IMR-90 (cell line): ENCODE data around the gene PROX2. TPM values are rescaled to one million over a fixed set of nuclear protein-coding genes. Genes with fewer than 3 reads are reported as not detected.

Source experiments
- ATAC-seq: fragments of 200-7000 bp; cut with Tn5 transposase; 2 replicates; pipeline ENCODE4 v1.9.1; 2020; ENCODE audit warnings: low read depth, mild to moderate bottlenecking, moderate library complexity
- BruUV-seq: library from RNA; stranded (reverse); fragments of 400-500 nt; replicated peaks from 2 replicates; lab custom pipeline; 2021; lab: Mats Ljungman, UMichigan
- CTCF ChIA-PET: fragments of 300-600 bp; formaldehyde crosslinking; extraction: SDS; loops from one replicate; lab custom pipeline; 2021; ENCODE audit warnings: antibody characterized with exemption; lab: Yijun Ruan, JAX
- POLR2A ChIA-PET: fragments of 300-600 bp; sonication (Branson Sonifier 250); formaldehyde crosslinking; loops from one replicate; lab custom pipeline; 2022; ENCODE audit warnings: antibody characterized with exemption; ENCODE audit not compliant: unreplicated experiment; lab: Charles Lee
- DNase-seq: peaks from one replicate; pipeline ENCODE4 v3.0.0; 2013
- H2AFZ ChIP-seq: replicated peaks from 2 replicates; pipeline ENCODE3; 2013; ENCODE audit warnings: low read length, mild to moderate bottlenecking; ENCODE audit not compliant: poor library complexity
- H2AK5ac ChIP-seq: 2 replicates; pipeline ENCODE4 v1.6.1; 2013; ENCODE audit warnings: low read depth, low read length, inconsistent platforms
- H2AK9ac ChIP-seq: replicated peaks from 2 replicates; pipeline ENCODE3; 2013; ENCODE audit warnings: mild to moderate bottlenecking, low read depth, low read length, moderate library complexity; ENCODE audit not compliant: poor library complexity
- H2BK120ac ChIP-seq: 2 replicates; pipeline ENCODE4 v1.6.1; 2013; ENCODE audit warnings: low read depth, low read length, inconsistent platforms
- H2BK15ac ChIP-seq: 3 replicates; pipeline ENCODE4 v1.6.1; 2013; ENCODE audit warnings: low read depth, low read length, inconsistent platforms
- H2BK20ac ChIP-seq: 2 replicates; pipeline ENCODE4 v1.6.1; 2013; ENCODE audit warnings: low read depth, mild to moderate bottlenecking, inconsistent platforms, low read length, moderate library complexity
- H2BK5ac ChIP-seq: 2 replicates; pipeline ENCODE4 v1.6.1; 2013; ENCODE audit warnings: mild to moderate bottlenecking, low read depth, low read length, inconsistent platforms; ENCODE audit not compliant: poor library complexity, severe bottlenecking
- H3K14ac ChIP-seq: replicated peaks from 2 replicates; pipeline ENCODE4 v1.6.1; 2013; ENCODE audit warnings: low read depth, low read length, inconsistent platforms
- H3K18ac ChIP-seq: 2 replicates; pipeline ENCODE4 v1.6.1; 2013; ENCODE audit warnings: low read depth, low read length, control low read depth
- H3K23ac ChIP-seq: 2 replicates; pipeline ENCODE4 v1.6.1; 2013; ENCODE audit warnings: low read depth, low read length, inconsistent platforms
- H3K27ac ChIP-seq: 2 replicates; pipeline ENCODE4 v1.5.1; 2013; ENCODE audit warnings: mild to moderate bottlenecking, control low read depth, low read length; ENCODE audit not compliant: insufficient read depth
- H3K27me3 ChIP-seq: 2 replicates; pipeline ENCODE4 v1.6.1; 2013; ENCODE audit warnings: low read length; ENCODE audit not compliant: control insufficient read depth, insufficient read depth
- H3K36me3 ChIP-seq: 2 replicates; pipeline ENCODE4 v1.6.1; 2013; ENCODE audit warnings: low read length, mixed read lengths; ENCODE audit not compliant: control insufficient read depth, insufficient read depth
- H3K4ac ChIP-seq: 2 replicates; pipeline ENCODE4 v1.6.1; 2013; ENCODE audit warnings: low read depth, low read length, inconsistent platforms
- H3K4me1 ChIP-seq: 2 replicates; pipeline ENCODE4 v1.6.1; 2013; ENCODE audit warnings: low read length, mixed read lengths; ENCODE audit not compliant: control insufficient read depth, insufficient read depth
- H3K4me2 ChIP-seq: 2 replicates; pipeline ENCODE4 v1.6.1; 2013; ENCODE audit warnings: low read depth, mild to moderate bottlenecking, control low read depth, low read length, moderate library complexity
- H3K4me3 ChIP-seq: 2 replicates; pipeline ENCODE4 v1.5.1; 2013; ENCODE audit warnings: low read depth, mild to moderate bottlenecking, control low read depth, low read length, moderate library complexity; ENCODE audit not compliant: insufficient read depth
- H3K56ac ChIP-seq: 2 replicates; pipeline ENCODE4 v1.6.1; 2013; ENCODE audit warnings: low read length, inconsistent platforms; ENCODE audit not compliant: insufficient read depth; ENCODE audit errors: extremely low read depth
- H3K79me1 ChIP-seq, 2 experiments: 2 replicates each; pipeline ENCODE4 v1.6.1; 2013; ENCODE audit warnings: low read length in 2 of 2, inconsistent platforms in 1 of 2, low read depth in 1 of 2
- H3K9ac ChIP-seq: 2 replicates; pipeline ENCODE4 v1.6.1; 2013; ENCODE audit warnings: low read depth, low read length, control low read depth
- H3K9me1 ChIP-seq: 2 replicates; pipeline ENCODE4 v1.6.1; 2013; ENCODE audit warnings: low read length, inconsistent platforms; ENCODE audit not compliant: insufficient read depth
- H3K9me3 ChIP-seq: 2 replicates; pipeline ENCODE4 v1.6.1; 2013; ENCODE audit warnings: low read length; ENCODE audit not compliant: control insufficient read depth, insufficient read depth
- H4K20me1 ChIP-seq: 2 replicates; pipeline ENCODE4 v1.6.1; 2013; ENCODE audit warnings: low read length, inconsistent platforms; ENCODE audit not compliant: insufficient read depth
- H4K5ac ChIP-seq: 2 replicates; pipeline ENCODE4 v1.6.1; 2013; ENCODE audit warnings: mild to moderate bottlenecking, low read depth, low read length, control low read depth
- H4K8ac ChIP-seq, 2 experiments: 2 replicates each; pipeline ENCODE4 v1.6.1; 2013; ENCODE audit warnings: low read depth in 2 of 2, low read length in 2 of 2, control low read depth in 1 of 2, inconsistent platforms in 1 of 2
- H4K91ac ChIP-seq: 2 replicates; pipeline ENCODE4 v1.6.1; 2013; ENCODE audit warnings: low read depth, low read length, inconsistent platforms; ENCODE audit not compliant: insufficient read depth
- BHLHE40 ChIP-seq: fragments of 150-350 bp; IDR thresholded peaks from 2 replicates; pipeline ENCODE4 v1.6.1; 2016; ENCODE audit warnings: mild to moderate bottlenecking, low read depth, low read length
- WGBS, 2 experiments: methylation state at CpG; one replicate each; pipeline versions ENCODE4 v1.1.5 to v1.1.7; 2013; ENCODE audit warnings: missing lambda C conversion rate in 2 of 2; ENCODE audit not compliant: insufficient read length in 1 of 2; ENCODE audit errors: extremely low coverage in 2 of 2; 5-methylcytosine and 5-hydroxymethylcytosine counted together
- dilution Hi-C: fragments of 300-500 bp; cut with HindIII; formaldehyde crosslinking; loops from one replicate; pipeline ENCODE4 v1.14.3; 2018; ENCODE audit warnings: low sequenced_read_pairs; ENCODE audit not compliant: unreplicated experiment
- in situ Hi-C: fragments of 300-500 bp; cut with MboI; formaldehyde crosslinking; loops from 3 replicates; pipeline ENCODE4 v1.14.3; 2019; ENCODE audit warnings: low sequenced_read_pairs, inconsistent platforms, mixed read lengths
- intact Hi-C: fragments of 100-400 bp; cut with micrococcal nuclease; formaldehyde crosslinking; loops from 2 replicates; pipeline ENCODE4 v1.10.0; 2022
- polyA plus RNA-seq, 3 experiments: library from polyadenylated mRNA; depleted of rRNA; stranded (reverse); fragments of >200 nt; gene quantifications; 2 replicates each; pipeline ENCODE4 v1.2.3, GENCODE V29; 2012; ENCODE audit warnings: low replicate concordance in 1 of 3
- total RNA-seq: library from RNA; depleted of rRNA; stranded (reverse); fragments of >200 nt; gene quantifications from 2 replicates; pipeline ENCODE4 v1.2.3, GENCODE V29; 2012
- TF ChIP-seq, protein P1 (sequence below): conservative IDR thresholded peaks from 2 replicates; pipeline ENCODE4 v1.5.1; 2012; ENCODE audit warnings: mild to moderate bottlenecking, low read depth, low read length, improper control_type of control experiment

Gene PROX2
- total and polyA plus RNA-seq, 2 of the 4 experiments (the other 2 are of a cell fraction): not detected

GRCh38 chr14:74829251-74829650 is 46.7 kb downstream of the PROX2 start:
- H3K36me3 ChIP-seq: peaks cover 16% of the 10 kb centered on the region
- 0 out of 2 replicates have a peak overlapping the region, but pooled peaks have one; percentile 35 for H3K4ac ChIP-seq
- no peak overlapping the region for H3K56ac ChIP-seq
- no peak overlapping the region for H4K91ac ChIP-seq
- H2BK15ac ChIP-seq: no peak overlapping the region
- TF ChIP-seq, protein P1, sequence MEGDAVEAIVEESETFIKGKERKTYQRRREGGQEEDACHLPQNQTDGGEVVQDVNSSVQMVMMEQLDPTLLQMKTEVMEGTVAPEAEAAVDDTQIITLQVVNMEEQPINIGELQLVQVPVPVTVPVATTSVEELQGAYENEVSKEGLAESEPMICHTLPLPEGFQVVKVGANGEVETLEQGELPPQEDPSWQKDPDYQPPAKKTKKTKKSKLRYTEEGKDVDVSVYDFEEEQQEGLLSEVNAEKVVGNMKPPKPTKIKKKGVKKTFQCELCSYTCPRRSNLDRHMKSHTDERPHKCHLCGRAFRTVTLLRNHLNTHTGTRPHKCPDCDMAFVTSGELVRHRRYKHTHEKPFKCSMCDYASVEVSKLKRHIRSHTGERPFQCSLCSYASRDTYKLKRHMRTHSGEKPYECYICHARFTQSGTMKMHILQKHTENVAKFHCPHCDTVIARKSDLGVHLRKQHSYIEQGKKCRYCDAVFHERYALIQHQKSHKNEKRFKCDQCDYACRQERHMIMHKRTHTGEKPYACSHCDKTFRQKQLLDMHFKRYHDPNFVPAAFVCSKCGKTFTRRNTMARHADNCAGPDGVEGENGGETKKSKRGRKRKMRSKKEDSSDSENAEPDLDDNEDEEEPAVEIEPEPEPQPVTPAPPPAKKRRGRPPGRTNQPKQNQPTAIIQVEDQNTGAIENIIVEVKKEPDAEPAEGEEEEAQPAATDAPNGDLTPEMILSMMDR: no peak
- no peak for TF ChIP-seq BHLHE40
- 90% methylated on average over 3 of the region's 5 CpGs; no CpG with 5 or more reads in 1 of the 2 experiments for WGBS, 2 experiments
- no peak for ATAC-seq
- H2BK5ac ChIP-seq: no peak overlapping the region
- no peaks in the 10 kb centered on the region for H3K9me3 ChIP-seq
- no peak overlapping the region for H3K4me2 ChIP-seq
- H4K20me1 ChIP-seq: no peaks in the 10 kb centered on the region
- H4K5ac ChIP-seq: 0 out of 2 replicates have a peak overlapping the region, but pooled peaks have one; percentile 8
- peak overlapping the region; percentile 42; the same call in 1 of the 2 replicates for H3K23ac ChIP-seq
- peak overlapping the region; percentile 29 for H2AK9ac ChIP-seq
- H2BK120ac ChIP-seq: no peak overlapping the region
- H2AK5ac ChIP-seq: no peak overlapping the region
- H4K8ac ChIP-seq: no peak overlapping the region
- ChIA-PET POLR2A (no interaction called here), CTCF (no interaction called here)
- H3K9ac ChIP-seq: no peak overlapping the region
- peak overlapping the region; percentile 53; the same call in 1 of the 2 replicates for H3K14ac ChIP-seq
- dilution Hi-C loops (no loop called here), intact Hi-C loops (no loop called here), in situ Hi-C loops (no loop called here)
- no peak overlapping the region for H2AFZ ChIP-seq
- no TSS peak for BruUV-seq
- no peak for DNase-seq
- no peak overlapping the region for H3K4me3 ChIP-seq
- H3K9me1 ChIP-seq: peaks cover 15% of the 10 kb centered on the region
- H3K18ac ChIP-seq: no peak overlapping the region
- H3K27me3 ChIP-seq: no peaks in the 10 kb centered on the region
- no peak overlapping the region for H2BK20ac ChIP-seq
- H3K27ac ChIP-seq: no peak overlapping the region
- peaks cover 8 to 32% of the 10 kb centered on the region in 2 experiments; a peak in 3 of 4 replicates for H3K79me1 ChIP-seq
- peaks cover 5% of the 10 kb centered on the region for H3K4me1 ChIP-seq
